ENCODE measurements around the gene CD3D.

The CD3D gene

GRCh38 chr11:118334745-118335144 lies 7.8 kb downstream of the CD3D start:
- Histone ChIP-seq H3K27ac (ENCODE audit: low read depth, low read length) (no peak overlapping the region), H3K9ac (ENCODE audit: low read length) (no peak overlapping the region), H3K27me3 (ENCODE audit: control insufficient read depth in 1 of 2, insufficient read depth in 2 of 2, low read length in 2 of 2) (no peaks in the 10 kb centered on the region), H3K9me3 (ENCODE audit: low read length) (no peaks in the 10 kb centered on the region), H3K36me3 (ENCODE audit: insufficient read depth, low read length) (no peaks in the 10 kb centered on the region), H3K4me3 (ENCODE audit: low read depth in 1 of 2, low read length in 2 of 2) (no peak overlapping the region), H3K4me1 (ENCODE audit: insufficient read depth, low read length) (no peaks in the 10 kb centered on the region)

GRCh38 chr11:118328745-118329144 lies 13.8 kb downstream of the CD3D start:
- Histone ChIP-seq H3K9ac (ENCODE audit: low read length) (no peak overlapping the region), H3K36me3 (ENCODE audit: insufficient read depth, low read length) (no peaks in the 10 kb centered on the region), H3K27me3 (ENCODE audit: control insufficient read depth in 1 of 2, insufficient read depth in 2 of 2, low read length in 2 of 2) (no peaks in the 10 kb centered on the region), H3K4me1 (ENCODE audit: insufficient read depth, low read length) (no peaks in the 10 kb centered on the region), H3K9me3 (ENCODE audit: low read length) (no peaks in the 10 kb centered on the region), H3K27ac (ENCODE audit: low read depth, low read length) (no peak overlapping the region), H3K4me3 (ENCODE audit: low read depth in 1 of 2, low read length in 2 of 2) (no peak overlapping the region)

- no peaks in the 10 kb centered on the region for H3K27me3 ChIP-seq (ENCODE audit: control insufficient read depth in 1 of 2, insufficient read depth in 2 of 2, low read length in 2 of 2)
- no peaks in the 10 kb centered on the region for H3K4me1 ChIP-seq (ENCODE audit: insufficient read depth, low read length)
- H3K27ac ChIP-seq (ENCODE audit: low read depth, low read length), result no peak overlapping the region
- no peaks in the 10 kb centered on the region for H3K36me3 ChIP-seq (ENCODE audit: insufficient read depth, low read length)
- H3K4me3 ChIP-seq (ENCODE audit: low read depth in 1 of 2, low read length in 2 of 2), result no peak overlapping the region
- no peaks in the 10 kb centered on the region for H3K9me3 ChIP-seq (ENCODE audit: low read length)
- no peak overlapping the region for H3K9ac ChIP-seq (ENCODE audit: low read length)
Observed at GRCh38 chr11:118325283-118325682, 17.2 kb downstream of the CD3D start.

GRCh38 chr11:118322721-118323120 lies 19.8 kb downstream of the CD3D start:
- Histone ChIP-seq H3K4me1 (ENCODE audit: insufficient read depth, low read length) (no peaks in the 10 kb centered on the region), H3K9me3 (ENCODE audit: low read length) (no peaks in the 10 kb centered on the region), H3K36me3 (ENCODE audit: insufficient read depth, low read length) (no peaks in the 10 kb centered on the region), H3K9ac (ENCODE audit: low read length) (no peak overlapping the region), H3K27ac (ENCODE audit: low read depth, low read length) (no peak overlapping the region), H3K27me3 (ENCODE audit: control insufficient read depth in 1 of 2, insufficient read depth in 2 of 2, low read length in 2 of 2) (no peaks in the 10 kb centered on the region), H3K4me3 (ENCODE audit: low read depth in 1 of 2, low read length in 2 of 2) (no peak overlapping the region)

- Histone ChIP-seq H3K27me3 (ENCODE audit: control insufficient read depth in 1 of 2, insufficient read depth in 2 of 2, low read length in 2 of 2) (no peaks in the 10 kb centered on the region), H3K4me3 (ENCODE audit: low read depth in 1 of 2, low read length in 2 of 2) (no peak overlapping the region), H3K36me3 (ENCODE audit: insufficient read depth, low read length) (no peaks in the 10 kb centered on the region), H3K4me1 (ENCODE audit: insufficient read depth, low read length) (no peaks in the 10 kb centered on the region), H3K9ac (ENCODE audit: low read length) (no peak overlapping the region), H3K9me3 (ENCODE audit: low read length) (no peaks in the 10 kb centered on the region), H3K27ac (ENCODE audit: low read depth, low read length) (no peak overlapping the region)
Observed at GRCh38 chr11:118321386-118322082, 21.0 kb downstream of the CD3D start.

- Histone ChIP-seq H3K9ac (ENCODE audit: low read length) (no peak overlapping the region), H3K4me3 (ENCODE audit: low read depth in 1 of 2, low read length in 2 of 2) (no peak overlapping the region), H3K36me3 (ENCODE audit: insufficient read depth, low read length) (no peaks in the 10 kb centered on the region), H3K4me1 (ENCODE audit: insufficient read depth, low read length) (no peaks in the 10 kb centered on the region), H3K9me3 (ENCODE audit: low read length) (no peaks in the 10 kb centered on the region), H3K27me3 (ENCODE audit: control insufficient read depth in 1 of 2, insufficient read depth in 2 of 2, low read length in 2 of 2) (no peaks in the 10 kb centered on the region), H3K27ac (ENCODE audit: low read depth, low read length) (no peak overlapping the region)
Observed at GRCh38 chr11:118320515-118320914, 22.0 kb downstream of the CD3D start.

GRCh38 chr11:118319337-118319707 lies 23.2 kb downstream of the CD3D start:
- H3K36me3 ChIP-seq (ENCODE audit: insufficient read depth, low read length), result no peaks in the 10 kb centered on the region
- H3K9ac ChIP-seq (ENCODE audit: low read length), result no peak overlapping the region
- peaks cover 0 to 6% of the 10 kb centered on the region in 2 donors for H3K27me3 ChIP-seq (ENCODE audit: control insufficient read depth in 1 of 2, insufficient read depth in 2 of 2, low read length in 2 of 2)
- H3K4me3 ChIP-seq (ENCODE audit: low read depth in 1 of 2, low read length in 2 of 2), result no peak overlapping the region
- no peaks in the 10 kb centered on the region for H3K9me3 ChIP-seq (ENCODE audit: low read length)
- H3K4me1 ChIP-seq (ENCODE audit: insufficient read depth, low read length), result no peaks in the 10 kb centered on the region
- no peak overlapping the region for H3K27ac ChIP-seq (ENCODE audit: low read depth, low read length)

- no peak overlapping the region for H3K9ac ChIP-seq (ENCODE audit: low read length)
- H3K9me3 ChIP-seq (ENCODE audit: low read length), result no peaks in the 10 kb centered on the region
- H3K27ac ChIP-seq (ENCODE audit: low read depth, low read length), result no peak overlapping the region
- no peaks in the 10 kb centered on the region for H3K36me3 ChIP-seq (ENCODE audit: insufficient read depth, low read length)
- H3K4me1 ChIP-seq (ENCODE audit: insufficient read depth, low read length), result no peaks in the 10 kb centered on the region
- peaks cover 3 to 8% of the 10 kb centered on the region in 2 donors for H3K27me3 ChIP-seq (ENCODE audit: control insufficient read depth in 1 of 2, insufficient read depth in 2 of 2, low read length in 2 of 2)
- no peak overlapping the region for H3K4me3 ChIP-seq (ENCODE audit: low read depth in 1 of 2, low read length in 2 of 2)
Observed at GRCh38 chr11:118318581-118319336, 23.7 kb downstream of the CD3D start.

GRCh38 chr11:118318124-118318523 lies 24.4 kb downstream of the CD3D start:
- Histone ChIP-seq H3K4me1 (ENCODE audit: insufficient read depth, low read length) (no peaks in the 10 kb centered on the region), H3K4me3 (ENCODE audit: low read depth in 1 of 2, low read length in 2 of 2) (no peak overlapping the region), H3K9me3 (ENCODE audit: low read length) (no peaks in the 10 kb centered on the region), H3K36me3 (ENCODE audit: insufficient read depth, low read length) (no peaks in the 10 kb centered on the region), H3K9ac (ENCODE audit: low read length) (no peak overlapping the region), H3K27ac (ENCODE audit: low read depth, low read length) (no peak overlapping the region), H3K27me3 (ENCODE audit: control insufficient read depth in 1 of 2, insufficient read depth in 2 of 2, low read length in 2 of 2) (peaks cover 7 to 8% of the 10 kb centered on the region in 2 donors)

GRCh38 chr11:118314988-118315411 lies 27.5 kb downstream of the CD3D start:
- no peaks in the 10 kb centered on the region for H3K36me3 ChIP-seq (ENCODE audit: insufficient read depth, low read length)
- H3K4me1 ChIP-seq (ENCODE audit: insufficient read depth, low read length), result no peaks in the 10 kb centered on the region
- no peak overlapping the region for H3K27ac ChIP-seq (ENCODE audit: low read depth, low read length)
- no peaks in the 10 kb centered on the region for H3K9me3 ChIP-seq (ENCODE audit: low read length)
- H3K27me3 ChIP-seq (ENCODE audit: control insufficient read depth in 1 of 2, insufficient read depth in 2 of 2, low read length in 2 of 2), result peaks cover 7 to 8% of the 10 kb centered on the region in 2 donors
- H3K4me3 ChIP-seq (ENCODE audit: low read depth in 1 of 2, low read length in 2 of 2), result no peak overlapping the region
- H3K9ac ChIP-seq (ENCODE audit: low read length), result no peak overlapping the region

- no peaks in the 10 kb centered on the region for H3K9me3 ChIP-seq (ENCODE audit: low read length)
- H3K36me3 ChIP-seq (ENCODE audit: insufficient read depth, low read length), result no peaks in the 10 kb centered on the region
- H3K9ac ChIP-seq (ENCODE audit: low read length), result no peak overlapping the region
- H3K27me3 ChIP-seq (ENCODE audit: control insufficient read depth in 1 of 2, insufficient read depth in 2 of 2, low read length in 2 of 2), result peaks cover 7 to 8% of the 10 kb centered on the region in 2 donors
- H3K4me3 ChIP-seq (ENCODE audit: low read depth in 1 of 2, low read length in 2 of 2), result no peak overlapping the region
- no peak overlapping the region for H3K27ac ChIP-seq (ENCODE audit: low read depth, low read length)
- H3K4me1 ChIP-seq (ENCODE audit: insufficient read depth, low read length), result no peaks in the 10 kb centered on the region
Observed at GRCh38 chr11:118313242-118313641, 29.3 kb downstream of the CD3D start.

- Histone ChIP-seq H3K4me3 (ENCODE audit: low read depth in 1 of 2, low read length in 2 of 2) (no peak overlapping the region), H3K9me3 (ENCODE audit: low read length) (no peaks in the 10 kb centered on the region), H3K9ac (ENCODE audit: low read length) (no peak overlapping the region), H3K36me3 (ENCODE audit: insufficient read depth, low read length) (no peaks in the 10 kb centered on the region), H3K27me3 (ENCODE audit: control insufficient read depth in 1 of 2, insufficient read depth in 2 of 2, low read length in 2 of 2) (peaks cover 7 to 8% of the 10 kb centered on the region in 2 donors), H3K4me1 (ENCODE audit: insufficient read depth, low read length) (no peaks in the 10 kb centered on the region), H3K27ac (ENCODE audit: low read depth, low read length) (no peak overlapping the region)
Observed at GRCh38 chr11:118312328-118312727, 30.2 kb downstream of the CD3D start.

Data from muscle layer of colon (tissue), 2 donors.